Adrenal gland (tissue), 5 donors: Measurements from ENCODE around the gene NDUFA11.

Source experiments
- CTCF ChIP-seq, 6 experiments: fragments of 450-650 bp in 4 of 6; fragments of 200-600 bp in 2 of 6; sonication (generic) in 1 of 6; IDR thresholded peaks; 1 replicate in 5 of 6; 2 replicates in 1 of 6; pipeline versions ENCODE4 v1.5.1 to v1.8.0; 2016 to 2021; ENCODE audit warnings: antibody characterized with exemption in 6 of 6, mild to moderate bottlenecking in 2 of 6, moderate library complexity in 1 of 6
- POLR2A ChIP-seq, 2 donors: fragments of 450-650 bp; IDR thresholded peaks; one replicate each; pipeline ENCODE4 v1.6.1; 2017; ENCODE audit warnings: antibody characterized with exemption in 2 of 2, mild to moderate bottlenecking in 2 of 2, moderate library complexity in 1 of 2
- donor health status: DM: no; HTN: no; CAD: no.

- TF ChIP-seq CTCF (IDR thresholded peaks at IDR 0.05) (no peak), POLR2A (IDR thresholded peaks at IDR 0.05) (no peak)
Observed at GRCh38 chr19:5896365-5897076, 7.1 kb downstream of the NDUFA11 start.
